Thyroid gland (tissue), 4 donors: Measurements from ENCODE around the gene SPOP. TPM values are rescaled to one million over a fixed set of nuclear protein-coding genes. Genes with fewer than 3 reads are reported as not detected.

Experiments used
- DNase-seq, 2 donors: peaks; one replicate each; pipeline ENCODE4 v3.0.0-alpha.2; 2019
- H3K27ac ChIP-seq, 3 donors: fragments of 200-600 bp; sonication (generic); 1 replicate in 2 of 3; 2 replicates in 1 of 3; pipeline ENCODE4 v1.5.1; 2016 to 2019; ENCODE audit warnings: mild to moderate bottlenecking in 1 of 3, moderate library complexity in 1 of 3
- H3K27me3 ChIP-seq: fragments of 200-600 bp; sonication (generic); one replicate; pipeline ENCODE4 v1.5.1; 2019
- H3K36me3 ChIP-seq, 2 donors: fragments of 200-600 bp; sonication (generic); one replicate each; pipeline ENCODE4 v1.5.1; 2016 to 2019
- H3K4me1 ChIP-seq, 2 donors: fragments of 200-600 bp; sonication (generic); one replicate each; pipeline ENCODE4 v1.5.1; 2017 to 2019
- H3K4me3 ChIP-seq, 3 donors: fragments of 200-600 bp; sonication (generic); replicated peaks in 1 of 3; 1 replicate in 2 of 3; 2 replicates in 1 of 3; pipeline ENCODE4 v1.5.1; 2016; ENCODE audit warnings: mild to moderate bottlenecking in 1 of 3
- H3K9me3 ChIP-seq: fragments of 200-600 bp; sonication (generic); one replicate; pipeline ENCODE4 v1.5.1; 2017
- CTCF ChIP-seq, 6 experiments: fragments of 200-600 bp in 3 of 6; fragments of 450-650 bp in 3 of 6; sonication (generic) in 3 of 6; IDR thresholded peaks; one replicate each; pipeline ENCODE4 v1.5.1; 2016 to 2019; ENCODE audit warnings: antibody characterized with exemption in 6 of 6, mild to moderate bottlenecking in 2 of 6, inconsistent platforms in 1 of 6, moderate library complexity in 1 of 6
- POLR2A ChIP-seq, 2 donors: fragments of 450-650 bp; IDR thresholded peaks; one replicate each; pipeline ENCODE4 v1.6.1; 2017; ENCODE audit warnings: antibody characterized with exemption in 2 of 2, mild to moderate bottlenecking in 2 of 2, moderate library complexity in 1 of 2
- WGBS, 2 donors: methylation state at CpG; one replicate each; pipeline ENCODE4 v1.1.5; 2017; 5-methylcytosine and 5-hydroxymethylcytosine counted together
- intact Hi-C: fragments of 100-400 bp; cut with DNase I; formaldehyde crosslinking; loops from one replicate; pipeline ENCODE4 v1.15.1; 2023
- total RNA-seq, 4 donors: library from RNA; depleted of rRNA; stranded (reverse); fragments of >200 nt; gene quantifications; one replicate each; pipeline ENCODE4 v1.2.3, GENCODE V29; 2016

SPOP gene
- total RNA-seq, 4 donors from 2014 or later: 78.5 to 86.4 (median 81.6) TPM

DNA sequence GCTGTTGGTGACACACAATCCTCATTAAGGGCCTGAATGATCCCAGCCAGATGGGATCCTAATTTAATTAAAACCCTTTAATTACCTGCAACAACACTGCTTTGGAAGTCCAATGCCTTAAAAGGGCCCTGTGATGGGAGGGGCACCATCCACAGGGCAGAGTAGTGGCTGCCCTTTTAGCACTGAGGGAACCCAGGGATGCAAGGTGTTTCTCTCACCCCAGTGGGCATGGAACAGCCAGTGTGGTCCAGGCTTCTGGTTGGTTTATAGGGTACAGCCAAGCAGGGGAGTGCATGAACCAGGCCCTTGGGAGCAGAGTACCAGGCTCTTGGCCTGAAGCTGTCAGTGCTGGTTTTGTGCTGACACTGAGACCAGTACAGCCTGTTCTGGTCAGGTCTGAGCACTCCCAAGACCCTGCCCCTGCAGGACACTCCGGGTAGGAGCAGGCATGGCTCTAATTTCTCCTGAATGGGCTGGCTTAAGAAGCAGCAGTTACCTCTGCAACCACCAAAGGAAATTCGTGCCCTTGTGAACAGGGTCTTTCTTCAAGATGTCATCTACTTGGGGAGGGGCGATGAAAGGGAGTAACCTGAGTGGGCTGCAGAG is 92.4 kb downstream of the SPOP start:
- WGBS, 2 donors: 52 to 88% methylated on average over 2 to 3 of the region's 3 CpGs
- intact Hi-C loops: no loop called here
- Histone ChIP-seq H3K9me3 (no peaks in the 10 kb centered on the region), H3K27me3 (no peaks in the 10 kb centered on the region), H3K4me3 (no peak overlapping the region), H3K36me3 (no peaks in the 10 kb centered on the region), H3K4me1 (peaks cover 0 to 5% of the 10 kb centered on the region in 2 donors), H3K27ac (no peak overlapping the region)
- TF ChIP-seq POLR2A (IDR thresholded peaks at IDR 0.05) (no peak), CTCF (IDR thresholded peaks at IDR 0.05) (peak in 1 of 6 experiments; percentile 15)
- no peak for DNase-seq

DNA sequence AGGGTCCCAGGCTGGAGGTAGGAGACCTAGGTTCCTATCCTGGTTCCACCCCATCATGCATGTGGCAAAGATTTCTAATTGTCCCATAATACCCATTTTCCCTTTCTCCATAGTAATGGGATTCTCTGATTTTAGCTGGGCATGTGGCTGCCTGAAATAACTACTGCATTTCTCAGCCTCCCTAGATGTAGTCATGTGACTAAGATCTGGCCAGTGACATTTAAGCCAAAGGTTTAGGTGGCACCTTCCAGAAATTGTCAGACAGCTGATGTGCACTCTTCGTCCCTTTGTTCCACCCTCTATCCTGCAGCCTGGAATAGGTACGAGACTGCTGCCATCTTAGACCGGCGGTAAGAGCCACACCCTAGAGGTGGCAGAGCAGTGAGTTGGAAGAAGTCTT is 94.0 kb downstream of the SPOP start:
- Histone ChIP-seq H3K4me1 (peaks cover 0 to 5% of the 10 kb centered on the region in 2 donors), H3K27me3 (no peaks in the 10 kb centered on the region), H3K4me3 (no peak overlapping the region), H3K36me3 (no peaks in the 10 kb centered on the region), H3K27ac (no peak overlapping the region), H3K9me3 (no peaks in the 10 kb centered on the region)
- DNase-seq: no peak
- no peak for TF ChIP-seq POLR2A (IDR thresholded peaks at IDR 0.05)
- no peak for TF ChIP-seq CTCF (IDR thresholded peaks at IDR 0.05)
- intact Hi-C loops: no loop called here
- WGBS, 2 donors: 83 to 88% methylated on average over 4 of the region's 4 CpGs

DNA sequence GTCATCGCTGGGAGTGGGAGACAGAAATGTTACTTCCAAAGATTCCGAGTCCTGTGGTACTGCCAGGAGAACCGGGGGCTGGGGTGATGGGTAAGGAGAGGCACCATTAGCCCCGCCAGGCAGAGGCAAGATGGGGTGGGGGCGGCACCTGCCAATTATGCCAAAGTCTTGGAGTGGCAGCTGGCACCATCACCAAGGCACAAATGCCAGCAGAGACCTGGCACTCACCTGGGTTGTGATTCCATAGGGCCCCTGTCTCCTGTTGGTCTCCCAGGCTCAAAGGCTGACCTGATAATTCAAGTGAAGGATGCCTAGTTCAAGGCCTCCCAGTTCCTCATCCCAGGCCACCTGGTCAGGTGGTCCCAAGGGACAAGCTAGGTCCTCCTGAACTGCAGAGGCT is 94.7 kb downstream of the SPOP start:
- WGBS, 2 donors: 92 to 93% methylated on average over 4 to 5 of the region's 5 CpGs
- intact Hi-C loops: no loop called here
- TF ChIP-seq CTCF (IDR thresholded peaks at IDR 0.05): no peak
- TF ChIP-seq POLR2A (IDR thresholded peaks at IDR 0.05): no peak

GRCh38 chr17:49582789-49583188 is 95.1 kb downstream of the SPOP start:
- no peak for DNase-seq
- WGBS, 2 donors: 63 to 66% methylated on average over 7 to 8 of the region's 8 CpGs
- no peaks in the 10 kb centered on the region for H3K27me3 ChIP-seq
- H3K4me3 ChIP-seq: no peak overlapping the region
- TF ChIP-seq POLR2A (IDR thresholded peaks at IDR 0.05) (no peak), CTCF (IDR thresholded peaks at IDR 0.05) (no peak)
- H3K4me1 ChIP-seq: peaks cover 0 to 8% of the 10 kb centered on the region in 2 donors
- intact Hi-C loops: no loop called here
- no peak overlapping the region for H3K27ac ChIP-seq
- H3K9me3 ChIP-seq: no peaks in the 10 kb centered on the region
- H3K36me3 ChIP-seq: no peaks in the 10 kb centered on the region

More for the DNA sequence above, 94.7 kb downstream of the SPOP start:
- Histone ChIP-seq H3K27ac (no peak overlapping the region), H3K4me3 (no peak overlapping the region), H3K36me3 (no peaks in the 10 kb centered on the region), H3K4me1 (peaks cover 0 to 5% of the 10 kb centered on the region in 2 donors), H3K27me3 (no peaks in the 10 kb centered on the region), H3K9me3 (no peaks in the 10 kb centered on the region)
- no peak for DNase-seq

GRCh38 chr17:49582055-49582722 is 95.7 kb downstream of the SPOP start:
- H3K9me3 ChIP-seq: no peaks in the 10 kb centered on the region
- H3K27ac ChIP-seq: no peak overlapping the region
- intact Hi-C loops: no loop called here
- no peak for DNase-seq
- H3K4me3 ChIP-seq: no peak overlapping the region
- H3K4me1 ChIP-seq: peaks cover 2 to 14% of the 10 kb centered on the region in 2 donors
- WGBS, 2 donors: 87 to 91% methylated on average over 11 of the region's 12 CpGs
- H3K27me3 ChIP-seq: no peaks in the 10 kb centered on the region
- TF ChIP-seq POLR2A (IDR thresholded peaks at IDR 0.05): no peak
- no peak for TF ChIP-seq CTCF (IDR thresholded peaks at IDR 0.05)
- no peaks in the 10 kb centered on the region for H3K36me3 ChIP-seq
